ENCODE data around the gene SLC25A4.

The SLC25A4 gene

DNA sequence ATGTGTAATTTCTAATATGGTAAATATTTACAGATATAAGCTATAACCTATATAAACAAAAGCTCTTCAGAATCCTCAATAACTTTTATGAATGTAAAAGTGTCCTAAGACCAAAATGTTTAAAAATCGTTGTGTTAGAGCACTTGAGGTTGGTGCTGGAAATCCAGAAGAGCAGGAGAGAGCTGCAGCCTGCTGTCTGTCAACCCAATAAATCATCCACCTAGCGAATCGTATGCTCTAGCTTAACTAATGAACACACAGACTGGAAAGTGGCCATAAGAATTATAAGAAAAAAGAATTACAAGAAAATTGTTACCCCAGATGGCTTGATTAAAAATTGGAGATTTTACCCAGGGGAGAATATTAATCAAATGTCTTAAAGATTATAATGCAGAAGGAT lies 43.7 kb downstream of the SLC25A4 start:
- DNase-seq (ENCODE audit: extremely low read depth, insufficient read length): no peak
- TF ChIP-seq, protein P1, sequence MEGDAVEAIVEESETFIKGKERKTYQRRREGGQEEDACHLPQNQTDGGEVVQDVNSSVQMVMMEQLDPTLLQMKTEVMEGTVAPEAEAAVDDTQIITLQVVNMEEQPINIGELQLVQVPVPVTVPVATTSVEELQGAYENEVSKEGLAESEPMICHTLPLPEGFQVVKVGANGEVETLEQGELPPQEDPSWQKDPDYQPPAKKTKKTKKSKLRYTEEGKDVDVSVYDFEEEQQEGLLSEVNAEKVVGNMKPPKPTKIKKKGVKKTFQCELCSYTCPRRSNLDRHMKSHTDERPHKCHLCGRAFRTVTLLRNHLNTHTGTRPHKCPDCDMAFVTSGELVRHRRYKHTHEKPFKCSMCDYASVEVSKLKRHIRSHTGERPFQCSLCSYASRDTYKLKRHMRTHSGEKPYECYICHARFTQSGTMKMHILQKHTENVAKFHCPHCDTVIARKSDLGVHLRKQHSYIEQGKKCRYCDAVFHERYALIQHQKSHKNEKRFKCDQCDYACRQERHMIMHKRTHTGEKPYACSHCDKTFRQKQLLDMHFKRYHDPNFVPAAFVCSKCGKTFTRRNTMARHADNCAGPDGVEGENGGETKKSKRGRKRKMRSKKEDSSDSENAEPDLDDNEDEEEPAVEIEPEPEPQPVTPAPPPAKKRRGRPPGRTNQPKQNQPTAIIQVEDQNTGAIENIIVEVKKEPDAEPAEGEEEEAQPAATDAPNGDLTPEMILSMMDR (IDR thresholded peaks at IDR 0.05; ENCODE audit: insufficient read depth, low read length, poor library complexity, severe bottlenecking): no peak
- Histone ChIP-seq H3K36me3 (ENCODE audit: control insufficient read depth, insufficient read depth, low read length) (peaks cover 4% of the 10 kb centered on the region), H3K27me3 (replicated peaks; ENCODE audit: control insufficient read depth, insufficient read depth, low read length) (no peaks in the 10 kb centered on the region), H3K4me3 (replicated peaks; ENCODE audit: low read depth, low read length) (no peak overlapping the region)

DNA sequence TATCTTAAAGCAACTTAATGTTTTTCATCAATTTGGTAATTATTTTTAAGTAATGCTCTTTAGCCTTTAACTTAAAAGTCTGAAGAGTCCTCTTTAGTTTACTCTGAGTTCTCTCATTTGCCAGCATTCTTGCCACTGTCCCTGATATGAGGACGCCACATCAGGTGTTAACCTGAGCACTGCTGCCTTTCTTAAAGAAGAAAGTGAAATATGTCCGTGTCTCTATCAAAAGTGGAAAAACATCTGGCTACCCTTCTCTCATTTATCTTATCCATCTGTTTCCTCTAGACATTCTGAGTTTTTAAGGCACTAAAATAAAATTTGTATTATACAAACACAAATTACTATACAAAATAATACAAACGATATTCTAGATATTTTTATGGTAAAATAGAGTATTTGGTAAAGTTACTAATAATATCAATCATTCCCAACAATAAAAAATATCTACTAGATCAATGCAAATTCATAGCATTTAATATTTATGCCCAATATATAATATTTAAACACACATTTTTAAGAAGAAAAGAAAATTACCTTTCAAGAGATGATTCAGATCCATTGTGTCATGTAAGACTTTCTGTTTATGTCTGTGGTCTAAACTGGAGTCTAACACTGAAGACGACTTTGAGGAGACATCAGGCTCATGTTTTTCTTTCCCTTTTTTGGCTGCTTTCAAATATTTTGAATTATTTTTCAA lies 46.7 kb downstream of the SLC25A4 start:
- TF ChIP-seq, protein P1 (IDR thresholded peaks at IDR 0.05; ENCODE audit: insufficient read depth, low read length, poor library complexity, severe bottlenecking): no peak
- no peak for DNase-seq (ENCODE audit: extremely low read depth, insufficient read length)
- Histone ChIP-seq H3K4me3 (replicated peaks; ENCODE audit: low read depth, low read length) (no peak overlapping the region), H3K36me3 (ENCODE audit: control insufficient read depth, insufficient read depth, low read length) (peaks cover 4% of the 10 kb centered on the region), H3K27me3 (replicated peaks; ENCODE audit: control insufficient read depth, insufficient read depth, low read length) (no peaks in the 10 kb centered on the region)

DNA sequence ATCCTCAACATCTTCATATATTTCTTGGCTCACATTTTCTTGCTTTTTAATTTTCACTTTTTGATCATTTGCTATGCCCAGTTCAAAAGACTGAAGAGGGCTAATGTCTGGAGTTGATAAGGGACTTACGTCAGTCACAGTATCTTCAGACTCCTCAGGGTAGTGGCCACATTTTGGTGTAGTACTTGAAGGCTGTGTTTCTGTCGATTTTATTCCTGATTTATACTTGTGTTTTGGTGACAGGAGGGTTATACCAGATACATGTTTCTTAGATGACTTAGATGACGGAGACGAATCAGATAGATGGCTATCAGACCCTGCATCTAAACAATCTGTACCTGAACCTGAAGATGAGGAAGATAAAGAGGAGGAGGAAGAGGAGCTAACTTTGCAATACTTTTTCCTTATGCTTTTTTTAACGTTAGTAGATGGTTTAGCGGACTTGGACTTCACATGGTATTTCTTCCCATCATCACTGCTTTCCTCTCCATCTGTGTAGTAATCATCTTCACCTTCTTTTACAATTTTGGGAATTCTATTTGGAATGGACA lies 47.3 kb downstream of the SLC25A4 start:
- H3K36me3 ChIP-seq (ENCODE audit: control insufficient read depth, insufficient read depth, low read length): peaks cover 4% of the 10 kb centered on the region
- no peak overlapping the region for H3K4me3 ChIP-seq (replicated peaks; ENCODE audit: low read depth, low read length)
- TF ChIP-seq, protein P1 (IDR thresholded peaks at IDR 0.05; ENCODE audit: insufficient read depth, low read length, poor library complexity, severe bottlenecking): no peak
- DNase-seq (ENCODE audit: extremely low read depth, insufficient read length): no peak
- no peaks in the 10 kb centered on the region for H3K27me3 ChIP-seq (replicated peaks; ENCODE audit: control insufficient read depth, insufficient read depth, low read length)

GRCh38 chr4:185192059-185192458 lies 49.0 kb downstream of the SLC25A4 start:
- DNase-seq (ENCODE audit: extremely low read depth, insufficient read length): no peak
- peaks cover 4% of the 10 kb centered on the region; the same call in 1 of the 2 replicates for H3K36me3 ChIP-seq (ENCODE audit: control insufficient read depth, insufficient read depth, low read length)
- no peaks in the 10 kb centered on the region for H3K27me3 ChIP-seq (replicated peaks; ENCODE audit: control insufficient read depth, insufficient read depth, low read length)
- TF ChIP-seq, protein P1 (IDR thresholded peaks at IDR 0.05; ENCODE audit: insufficient read depth, low read length, poor library complexity, severe bottlenecking): no peak
- H3K4me3 ChIP-seq (replicated peaks; ENCODE audit: low read depth, low read length): no peak overlapping the region; the same call in 1 of the 2 replicates

DNA sequence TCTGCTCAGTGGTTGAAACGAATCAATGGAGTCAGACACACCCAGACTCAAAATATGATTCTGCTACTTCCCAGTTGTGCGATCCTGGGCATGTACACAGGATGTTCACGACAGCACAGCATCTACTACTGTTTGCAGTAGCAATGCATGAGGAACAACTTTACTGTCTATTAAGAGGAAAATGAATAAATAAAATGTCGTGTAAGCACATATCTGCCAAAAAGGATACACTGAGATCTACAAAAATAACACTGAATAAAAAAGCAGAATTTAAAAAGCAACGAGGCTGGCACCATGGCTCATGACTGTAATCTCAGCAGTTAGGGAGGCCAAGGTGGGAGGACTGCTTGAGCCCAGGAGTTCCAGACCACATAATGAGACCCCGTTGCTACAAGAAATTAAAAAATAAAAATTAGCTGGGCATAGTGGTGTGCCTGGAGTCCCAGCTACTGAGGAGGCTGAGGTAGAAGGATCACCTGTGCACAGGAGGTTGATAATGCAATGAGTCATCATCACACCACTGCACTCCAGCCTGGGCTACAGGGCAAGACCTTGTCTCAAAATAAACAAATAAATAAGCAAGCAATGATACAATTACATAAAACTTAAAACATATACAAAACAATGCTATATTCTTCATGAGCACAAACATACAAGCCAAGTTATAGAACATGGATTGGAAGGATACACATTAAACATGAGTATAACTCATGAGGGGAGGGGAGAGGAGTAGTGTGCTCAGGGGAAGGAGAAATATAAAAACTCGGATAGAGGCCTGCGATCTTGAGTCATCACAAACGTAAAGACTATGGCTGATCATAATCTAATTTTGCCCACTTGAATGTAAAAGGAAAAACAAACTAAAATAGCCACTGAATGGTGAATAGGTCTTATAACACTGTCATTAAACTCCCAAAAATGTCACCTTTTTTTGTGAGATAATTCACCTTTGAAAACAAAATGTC lies 52.1 kb downstream of the SLC25A4 start:
- peaks cover 1% of the 10 kb centered on the region; the same call in 1 of the 2 replicates for H3K36me3 ChIP-seq (ENCODE audit: control insufficient read depth, insufficient read depth, low read length)
- TF ChIP-seq, protein P1 (IDR thresholded peaks at IDR 0.05; ENCODE audit: insufficient read depth, low read length, poor library complexity, severe bottlenecking): no peak
- no peaks in the 10 kb centered on the region for H3K27me3 ChIP-seq (replicated peaks; ENCODE audit: control insufficient read depth, insufficient read depth, low read length)
- DNase-seq (ENCODE audit: extremely low read depth, insufficient read length): no peak
- no peak overlapping the region for H3K4me3 ChIP-seq (replicated peaks; ENCODE audit: low read depth, low read length)

Data from GM06990 (cell line).